ENCODE results near the gene TFCP2L1.

DNA sequence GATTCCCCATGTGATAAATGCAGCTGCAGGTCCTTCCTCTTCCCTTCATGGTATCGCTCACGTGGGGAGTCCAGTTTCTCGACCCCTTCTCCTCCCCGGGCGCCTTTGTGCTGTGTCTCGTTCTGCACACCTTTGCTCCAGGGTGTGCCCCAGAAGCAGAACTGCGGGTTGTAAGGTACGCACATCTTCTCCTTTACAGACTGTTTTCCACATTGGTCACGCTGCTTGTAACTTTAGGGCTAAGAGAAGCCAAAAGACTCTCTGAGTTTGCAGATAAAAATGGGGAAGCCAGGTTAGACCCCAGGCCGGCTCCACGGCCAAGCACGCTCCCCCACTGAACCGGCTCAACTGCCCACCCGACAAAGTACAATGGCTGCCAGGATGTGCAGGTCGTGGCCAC lies 45.9 kb upstream of the TFCP2L1 start:
- TF ChIP-seq ZNF785 (tag by site-specific recombination; IDR thresholded peaks at IDR 0.05) (no peak), HOXD13 (CRISPR knock-in tag; IDR thresholded peaks at IDR 0.05; ENCODE audit: borderline replicate concordance) (no peak), ZNF501 (tag by site-specific recombination; IDR thresholded peaks at IDR 0.05) (no peak)
- TF ChIP-seq, protein P1, sequence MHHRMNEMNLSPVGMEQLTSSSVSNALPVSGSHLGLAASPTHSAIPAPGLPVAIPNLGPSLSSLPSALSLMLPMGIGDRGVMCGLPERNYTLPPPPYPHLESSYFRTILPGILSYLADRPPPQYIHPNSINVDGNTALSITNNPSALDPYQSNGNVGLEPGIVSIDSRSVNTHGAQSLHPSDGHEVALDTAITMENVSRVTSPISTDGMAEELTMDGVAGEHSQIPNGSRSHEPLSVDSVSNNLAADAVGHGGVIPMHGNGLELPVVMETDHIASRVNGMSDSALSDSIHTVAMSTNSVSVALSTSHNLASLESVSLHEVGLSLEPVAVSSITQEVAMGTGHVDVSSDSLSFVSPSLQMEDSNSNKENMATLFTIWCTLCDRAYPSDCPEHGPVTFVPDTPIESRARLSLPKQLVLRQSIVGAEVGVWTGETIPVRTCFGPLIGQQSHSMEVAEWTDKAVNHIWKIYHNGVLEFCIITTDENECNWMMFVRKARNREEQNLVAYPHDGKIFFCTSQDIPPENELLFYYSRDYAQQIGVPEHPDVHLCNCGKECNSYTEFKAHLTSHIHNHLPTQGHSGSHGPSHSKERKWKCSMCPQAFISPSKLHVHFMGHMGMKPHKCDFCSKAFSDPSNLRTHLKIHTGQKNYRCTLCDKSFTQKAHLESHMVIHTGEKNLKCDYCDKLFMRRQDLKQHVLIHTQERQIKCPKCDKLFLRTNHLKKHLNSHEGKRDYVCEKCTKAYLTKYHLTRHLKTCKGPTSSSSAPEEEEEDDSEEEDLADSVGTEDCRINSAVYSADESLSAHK (tag by site-specific recombination; IDR thresholded peaks at IDR 0.05), result no peak
- TF ChIP-seq, protein P2, sequence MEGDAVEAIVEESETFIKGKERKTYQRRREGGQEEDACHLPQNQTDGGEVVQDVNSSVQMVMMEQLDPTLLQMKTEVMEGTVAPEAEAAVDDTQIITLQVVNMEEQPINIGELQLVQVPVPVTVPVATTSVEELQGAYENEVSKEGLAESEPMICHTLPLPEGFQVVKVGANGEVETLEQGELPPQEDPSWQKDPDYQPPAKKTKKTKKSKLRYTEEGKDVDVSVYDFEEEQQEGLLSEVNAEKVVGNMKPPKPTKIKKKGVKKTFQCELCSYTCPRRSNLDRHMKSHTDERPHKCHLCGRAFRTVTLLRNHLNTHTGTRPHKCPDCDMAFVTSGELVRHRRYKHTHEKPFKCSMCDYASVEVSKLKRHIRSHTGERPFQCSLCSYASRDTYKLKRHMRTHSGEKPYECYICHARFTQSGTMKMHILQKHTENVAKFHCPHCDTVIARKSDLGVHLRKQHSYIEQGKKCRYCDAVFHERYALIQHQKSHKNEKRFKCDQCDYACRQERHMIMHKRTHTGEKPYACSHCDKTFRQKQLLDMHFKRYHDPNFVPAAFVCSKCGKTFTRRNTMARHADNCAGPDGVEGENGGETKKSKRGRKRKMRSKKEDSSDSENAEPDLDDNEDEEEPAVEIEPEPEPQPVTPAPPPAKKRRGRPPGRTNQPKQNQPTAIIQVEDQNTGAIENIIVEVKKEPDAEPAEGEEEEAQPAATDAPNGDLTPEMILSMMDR (tag by site-specific recombination; IDR thresholded peaks at IDR 0.05), result no peak
